GM18873 (cell line): ENCODE data around the gene TMEM59.
"Not testable (repeated sequence)": the region's sequence is repeated elsewhere in the genome, so short reads cannot be mapped to it uniquely, and the experiment has no call there.

Experiments used
- ATAC-seq: cut with Tn5 transposase; IDR thresholded peaks from one replicate; pipeline ENCODE4 v1.9.1; 2021; ENCODE audit warnings: mild to moderate bottlenecking, moderate library complexity, moderate number of reproducible peaks; ENCODE audit not compliant: unreplicated experiment, low FRiP score

Gene TMEM59

GRCh38 chr1:54052934-54053744 is at the start of gene TMEM59, which contains the start of gene TCEANC2:
TSS of gene TMEM59 (minus strand) at chr1:54053204. CDS start at chr1:54053188, 16 bp downstream.
TSS of gene TCEANC2 (plus strand) at chr1:54053608. CDS start at chr1:54054423, 815 bp downstream.
- ATAC-seq = peak; percentile 91

GRCh38 chr1:54100500-54100899 is 47.5 kb upstream of the TMEM59 start:
- no peak for ATAC-seq

- no peak for ATAC-seq
These were observed 46.1 kb upstream of the TMEM59 start for GRCh38 chr1:54099061-54099610.

- ATAC-seq = no peak
These were observed 43.9 kb upstream of the TMEM59 start for GRCh38 chr1:54096877-54097240.

- no peak for ATAC-seq
These were observed 43.3 kb upstream of the TMEM59 start for GRCh38 chr1:54096227-54096876.

GRCh38 chr1:54095546-54096226 is 42.7 kb upstream of the TMEM59 start:
- no peak for ATAC-seq

GRCh38 chr1:54094730-54095105 is 41.7 kb upstream of the TMEM59 start:
- ATAC-seq = not testable (repeated sequence)

GRCh38 chr1:54094001-54094729 is 41.2 kb upstream of the TMEM59 start:
- no peak for ATAC-seq

- no peak for ATAC-seq
These were observed 38.7 kb upstream of the TMEM59 start for GRCh38 chr1:54091666-54092065.

- ATAC-seq = no peak
These were observed 35.4 kb upstream of the TMEM59 start for GRCh38 chr1:54088385-54088784.

GRCh38 chr1:54086754-54087153 is 33.8 kb upstream of the TMEM59 start:
- ATAC-seq = no peak

GRCh38 chr1:54084794-54085193 is 31.8 kb upstream of the TMEM59 start:
- no peak for ATAC-seq

GRCh38 chr1:54081306-54082270 is 28.6 kb upstream of the TMEM59 start:
- no peak for ATAC-seq

- no peak for ATAC-seq
These were observed 27.6 kb upstream of the TMEM59 start for GRCh38 chr1:54080598-54081049.

- no peak for ATAC-seq
These were observed 24.4 kb upstream of the TMEM59 start for GRCh38 chr1:54077359-54077758.

- ATAC-seq = no peak
These were observed 17.3 kb upstream of the TMEM59 start for GRCh38 chr1:54070171-54070837.

GRCh38 chr1:54069791-54070170 is 16.8 kb upstream of the TMEM59 start:
- no peak for ATAC-seq

- no peak for ATAC-seq
These were observed 11.3 kb upstream of the TMEM59 start for GRCh38 chr1:54064299-54064698.

GRCh38 chr1:54054438-54054749 is 1.4 kb upstream of the TMEM59 start:
- ATAC-seq = no peak
